Spleen (tissue), 7 donors: ENCODE measurements around the gene BBS9.

ENCODE experiments used
- POLR2A ChIP-seq, 3 donors: fragments of 450-650 bp; IDR thresholded peaks; one replicate each; pipeline ENCODE4 v1.5.1; 2017; ENCODE audit warnings: antibody characterized with exemption in 3 of 3, mild to moderate bottlenecking in 1 of 3
- POLR2AphosphoS5 ChIP-seq, 3 donors: sonication (generic); formaldehyde crosslinking; IDR thresholded peaks; one replicate each; pipeline ENCODE4 v1.5.1; 2017; ENCODE audit warnings: antibody characterized with exemption in 3 of 3
- TF ChIP-seq, protein P1 (sequence below), 11 experiments: fragments of 200-600 bp in 7 of 11; fragments of 450-650 bp in 4 of 11; sonication (generic) in 4 of 11; IDR thresholded peaks in 8 of 11; conservative IDR thresholded peaks in 3 of 11; 1 replicate in 7 of 11; 2 replicates in 4 of 11; pipeline versions ENCODE4 v1.4.0 to v1.8.0; 2016 to 2021; ENCODE audit warnings: antibody characterized with exemption in 11 of 11, inconsistent platforms in 4 of 11, mild to moderate bottlenecking in 1 of 11
- donor health status: DM: no; HTN: no; CAD: no; lungs with moderate emphysema.
- donor health status: DM: no; HTN: no; CAD: no.
- donor health status: DM: no; HTN: no; CAD: no.

DNA sequence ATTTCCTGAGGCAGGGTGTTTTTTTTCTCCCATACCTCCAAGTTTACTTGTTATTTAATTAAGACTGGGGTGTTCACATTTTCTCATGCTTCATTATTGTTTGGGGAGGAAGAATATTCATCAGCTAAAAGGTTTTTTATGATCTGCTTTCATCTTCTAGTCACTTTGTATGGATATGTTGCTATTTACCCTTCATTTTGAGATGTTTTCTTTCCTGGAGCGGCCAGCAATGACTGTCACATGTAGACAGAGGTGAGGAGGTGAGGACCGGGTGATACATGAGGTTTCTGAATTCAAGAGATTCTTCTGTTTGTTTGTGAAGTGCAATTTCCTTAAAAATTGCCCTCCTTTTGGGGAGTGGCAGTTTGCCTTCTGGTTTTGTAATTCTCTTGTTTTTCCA, 514.2 kb downstream of the BBS9 start:
- TF ChIP-seq POLR2AphosphoS5 (IDR thresholded peaks at IDR 0.05) (no peak), POLR2A (IDR thresholded peaks at IDR 0.05) (no peak)
- TF ChIP-seq, protein P1, sequence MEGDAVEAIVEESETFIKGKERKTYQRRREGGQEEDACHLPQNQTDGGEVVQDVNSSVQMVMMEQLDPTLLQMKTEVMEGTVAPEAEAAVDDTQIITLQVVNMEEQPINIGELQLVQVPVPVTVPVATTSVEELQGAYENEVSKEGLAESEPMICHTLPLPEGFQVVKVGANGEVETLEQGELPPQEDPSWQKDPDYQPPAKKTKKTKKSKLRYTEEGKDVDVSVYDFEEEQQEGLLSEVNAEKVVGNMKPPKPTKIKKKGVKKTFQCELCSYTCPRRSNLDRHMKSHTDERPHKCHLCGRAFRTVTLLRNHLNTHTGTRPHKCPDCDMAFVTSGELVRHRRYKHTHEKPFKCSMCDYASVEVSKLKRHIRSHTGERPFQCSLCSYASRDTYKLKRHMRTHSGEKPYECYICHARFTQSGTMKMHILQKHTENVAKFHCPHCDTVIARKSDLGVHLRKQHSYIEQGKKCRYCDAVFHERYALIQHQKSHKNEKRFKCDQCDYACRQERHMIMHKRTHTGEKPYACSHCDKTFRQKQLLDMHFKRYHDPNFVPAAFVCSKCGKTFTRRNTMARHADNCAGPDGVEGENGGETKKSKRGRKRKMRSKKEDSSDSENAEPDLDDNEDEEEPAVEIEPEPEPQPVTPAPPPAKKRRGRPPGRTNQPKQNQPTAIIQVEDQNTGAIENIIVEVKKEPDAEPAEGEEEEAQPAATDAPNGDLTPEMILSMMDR (IDR thresholded peaks at IDR 0.05 in 8 of 11, conservative IDR thresholded peaks at IDR 0.05 in 3 of 11) = no peak
